HK-2 (cell line): ENCODE results near the gene FAM47A.

Source experiments
- DNase-seq: peaks from one replicate; pipeline ENCODE4 v3.0.0-alpha.2; 2018; ENCODE audit not compliant: unreplicated experiment

The FAM47A gene

GRCh38 chrX:34132028-34132427, at the start of gene FAM47A:
FAM47A (minus strand) TSS chrX:34132314; CDS start chrX:34132278, 36 bp downstream.
- DNase-seq, result no peak

- no peak for DNase-seq
These were observed 15.2 kb upstream of the FAM47A start for GRCh38 chrX:34147345-34147744.

GRCh38 chrX:34146906-34147305, 14.8 kb upstream of the FAM47A start:
- no peak for DNase-seq

GRCh38 chrX:34144246-34144645, 12.1 kb upstream of the FAM47A start:
- DNase-seq, result no peak

- no peak for DNase-seq
These were observed 8.7 kb upstream of the FAM47A start for GRCh38 chrX:34140816-34141215.

- no peak for DNase-seq
These were observed 952 bp downstream of the FAM47A start for GRCh38 chrX:34130980-34131744.

GRCh38 chrX:34130501-34130900, 1.6 kb downstream of the FAM47A start:
- DNase-seq, result no peak

- no peak for DNase-seq
These were observed 6.1 kb downstream of the FAM47A start for GRCh38 chrX:34126011-34126410.

GRCh38 chrX:34119122-34119521, 13.0 kb downstream of the FAM47A start:
- no peak for DNase-seq

- no peak for DNase-seq
These were observed 19.7 kb downstream of the FAM47A start for GRCh38 chrX:34112459-34112858.
